H9 (cell line): ENCODE measurements around the gene ILDR2. TPM values are rescaled to one million over a fixed set of nuclear protein-coding genes. Genes with fewer than 3 reads are reported as not detected.

Experiments
- DNase-seq: peaks from one replicate; pipeline ENCODE4 v3.0.0-alpha.2; 2017
- H2AFZ ChIP-seq: one replicate; pipeline ENCODE4 v1.6.1; 2013; ENCODE audit warnings: mild to moderate bottlenecking, low read length, control low read depth, moderate library complexity
- H2AK5ac ChIP-seq: 2 replicates; pipeline ENCODE4 v1.6.1; 2013; ENCODE audit warnings: low read length, control low read depth, mixed read lengths; ENCODE audit not compliant: insufficient read length
- H2BK120ac ChIP-seq: one replicate; pipeline ENCODE4 v1.6.1; 2013; ENCODE audit warnings: low read depth, mild to moderate bottlenecking, low read length, control low read depth, inconsistent platforms; ENCODE audit not compliant: poor library complexity, severe bottlenecking
- H2BK12ac ChIP-seq: 2 replicates; pipeline ENCODE4 v1.6.1; 2013; ENCODE audit warnings: low read length, control low read depth, mixed read lengths, low read depth; ENCODE audit not compliant: insufficient read length
- H2BK15ac ChIP-seq: 2 replicates; pipeline ENCODE4 v1.6.1; 2013; ENCODE audit warnings: low read depth, low read length, control low read depth
- H2BK20ac ChIP-seq: one replicate; pipeline ENCODE4 v1.6.1; 2013; ENCODE audit warnings: low read depth, mild to moderate bottlenecking, low read length, control low read depth, inconsistent platforms; ENCODE audit not compliant: poor library complexity, severe bottlenecking
- H2BK5ac ChIP-seq: 2 replicates; pipeline ENCODE4 v1.6.1; 2013; ENCODE audit warnings: low read length, control low read depth, mixed read lengths; ENCODE audit not compliant: insufficient read length
- H3K14ac ChIP-seq: 2 replicates; pipeline ENCODE4 v1.6.1; 2013; ENCODE audit warnings: low read length, control low read depth; ENCODE audit not compliant: insufficient read depth
- H3K18ac ChIP-seq: 2 replicates; pipeline ENCODE4 v1.6.1; 2013; ENCODE audit warnings: low read depth, mild to moderate bottlenecking, mixed read lengths, low read length, control low read depth; ENCODE audit not compliant: insufficient read length
- H3K23ac ChIP-seq: 2 replicates; pipeline ENCODE4 v1.6.1; 2013; ENCODE audit warnings: low read length, control low read depth, mixed read lengths, low read depth; ENCODE audit not compliant: insufficient read length
- H3K23me2 ChIP-seq: 2 replicates; pipeline ENCODE4 v1.6.1; 2013; ENCODE audit warnings: low read depth, mild to moderate bottlenecking, mixed read lengths, low read length, control low read depth; ENCODE audit not compliant: insufficient read length, poor library complexity, severe bottlenecking
- H3K27ac ChIP-seq: 2 replicates; pipeline ENCODE4 v1.5.1; 2013; ENCODE audit warnings: low read length, control low read depth, mixed read lengths, low read depth; ENCODE audit not compliant: insufficient read length
- H3K27me3 ChIP-seq: 2 replicates; pipeline ENCODE4 v1.6.1; 2013; ENCODE audit warnings: low read length, control low read depth, inconsistent platforms; ENCODE audit not compliant: insufficient read depth
- H3K4ac ChIP-seq: 2 replicates; pipeline ENCODE4 v1.6.1; 2013; ENCODE audit warnings: low read depth, mild to moderate bottlenecking, control low read depth, inconsistent platforms, low read length, moderate library complexity
- H3K4me1 ChIP-seq: 2 replicates; pipeline ENCODE4 v1.6.1; 2013; ENCODE audit warnings: low read length, control low read depth, inconsistent platforms; ENCODE audit not compliant: insufficient read depth
- H3K4me2 ChIP-seq: 2 replicates; pipeline ENCODE4 v1.6.1; 2013; ENCODE audit warnings: low read length, control low read depth, mixed read lengths; ENCODE audit not compliant: insufficient read length, insufficient read depth
- H3K56ac ChIP-seq: 2 replicates; pipeline ENCODE4 v1.6.1; 2013; ENCODE audit warnings: low read depth, mild to moderate bottlenecking, mixed read lengths, low read length, control low read depth; ENCODE audit not compliant: insufficient read length
- H3K79me1 ChIP-seq: 2 replicates; pipeline ENCODE4 v1.6.1; 2013; ENCODE audit warnings: low read depth, mild to moderate bottlenecking, moderate library complexity, low read length, control low read depth, inconsistent platforms; ENCODE audit not compliant: insufficient read depth, poor library complexity, severe bottlenecking
- H3K79me2 ChIP-seq: 2 replicates; pipeline ENCODE4 v1.6.1; 2013; ENCODE audit warnings: low read length, control low read depth, inconsistent platforms; ENCODE audit not compliant: insufficient read depth
- H3K9ac ChIP-seq: 2 replicates; pipeline ENCODE4 v1.6.1; 2013; ENCODE audit warnings: low read length, control low read depth, mixed read lengths; ENCODE audit not compliant: insufficient read length; ENCODE audit errors: extremely low read depth
- H3K9me3 ChIP-seq: one replicate; pipeline ENCODE4 v1.6.1; 2013; ENCODE audit warnings: low read depth, low read length, inconsistent platforms; ENCODE audit not compliant: control insufficient read depth
- H3T11ph ChIP-seq: one replicate; pipeline ENCODE4 v1.6.1; 2013; ENCODE audit warnings: mild to moderate bottlenecking, low read length, control low read depth, inconsistent platforms
- H4K20me1 ChIP-seq: one replicate; pipeline ENCODE4 v1.6.1; 2013; ENCODE audit not compliant: control insufficient read depth, insufficient read length, insufficient read depth
- H4K5ac ChIP-seq: 2 replicates; pipeline ENCODE4 v1.6.1; 2013; ENCODE audit warnings: low read depth, mild to moderate bottlenecking, mixed read lengths, low read length, control low read depth; ENCODE audit not compliant: insufficient read length
- H4K8ac ChIP-seq: replicated peaks from 2 replicates; pipeline ENCODE4 v1.6.1; 2013; ENCODE audit warnings: low read length, control low read depth, mixed read lengths, low read depth; ENCODE audit not compliant: insufficient read length
- H4K91ac ChIP-seq: 2 replicates; pipeline ENCODE4 v1.6.1; 2013; ENCODE audit warnings: low read depth, mild to moderate bottlenecking, moderate library complexity, mixed read lengths, low read length, control low read depth; ENCODE audit not compliant: insufficient read length
- H3K27ac Mint-ChIP-seq, 3 experiments: 2 replicates in 2 of 3; 3 replicates in 1 of 3; pipeline ENCODE4 v1.8.0; 2020 to 2021; ENCODE audit warnings: mixed read lengths in 3 of 3, mild to moderate bottlenecking in 1 of 3, moderate library complexity in 1 of 3
- H3K27me3 Mint-ChIP-seq: 2 replicates; pipeline ENCODE4 v1.8.0; 2021; ENCODE audit warnings: low read depth, mild to moderate bottlenecking, moderate library complexity, mixed read lengths
- H3K36me3 Mint-ChIP-seq, 3 experiments: 2 replicates in 2 of 3; 3 replicates in 1 of 3; pipeline ENCODE4 v1.8.0; 2020 to 2021; ENCODE audit warnings: low read depth in 3 of 3, mixed read lengths in 3 of 3; ENCODE audit not compliant: insufficient read depth in 1 of 3
- H3K4me1 Mint-ChIP-seq, 2 experiments: 2 replicates each; pipeline ENCODE4 v1.8.0; 2020; ENCODE audit warnings: mixed read lengths in 2 of 2
- H3K4me3 Mint-ChIP-seq, 2 experiments: 2 replicates in 1 of 2; 3 replicates in 1 of 2; pipeline ENCODE4 v1.8.0; 2020 to 2021; ENCODE audit warnings: mild to moderate bottlenecking in 2 of 2, mixed read lengths in 2 of 2, moderate library complexity in 1 of 2
- H3K9me3 Mint-ChIP-seq, 2 experiments: 2 replicates in 1 of 2; 3 replicates in 1 of 2; pipeline ENCODE4 v1.8.0; 2020; ENCODE audit warnings: mild to moderate bottlenecking in 2 of 2, mixed read lengths in 2 of 2, moderate library complexity in 1 of 2
- total RNA-seq: library from RNA; stranded (reverse); gene quantifications from 2 replicates; pipeline ENCODE4 v1.2.1, GENCODE V29; 2021
- TF ChIP-seq, protein P1 (sequence below): fragments of 200-600 bp; sonication (generic); conservative IDR thresholded peaks from 3 replicates; pipeline ENCODE4 v1.8.0; 2021; ENCODE audit warnings: antibody characterized with exemption, mild to moderate bottlenecking

ILDR2 gene
- total RNA-seq, 1 experiment from 2014 or later, result 1.1 TPM

DNA sequence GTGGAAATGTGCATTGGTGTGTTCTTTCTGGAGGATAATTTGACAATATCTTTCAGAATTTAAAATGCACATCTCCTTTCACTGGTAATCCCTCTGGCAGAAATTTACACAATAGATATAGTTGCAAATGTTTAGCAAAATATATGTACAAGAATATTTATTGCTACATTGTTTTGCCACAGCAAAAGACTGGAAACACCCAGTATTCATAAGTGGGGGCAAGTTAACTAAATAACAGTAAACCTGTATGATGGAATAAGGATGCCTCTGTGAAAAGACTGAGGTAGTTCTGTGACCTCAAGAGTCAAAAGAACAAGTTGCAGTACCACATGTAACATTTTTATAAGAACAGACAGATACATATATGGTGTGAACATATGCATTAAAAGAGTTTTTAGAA lies 85.6 kb downstream of the ILDR2 start:
- Histone ChIP-seq H3K4ac (no peak overlapping the region), H4K20me1 (no peaks in the 10 kb centered on the region), H3K4me1 (no peaks in the 10 kb centered on the region), H2BK15ac (no peak overlapping the region), H2BK5ac (no peak overlapping the region), H3K9me3 (no peaks in the 10 kb centered on the region), H2BK120ac (no peak overlapping the region), H3K9ac (no peak overlapping the region), H2AK5ac (no peak overlapping the region), H4K5ac (no peak overlapping the region), H3K79me2 (no peaks in the 10 kb centered on the region), H3K18ac (no peak overlapping the region), H3K27ac (no peak overlapping the region), H3K14ac (no peak overlapping the region), H3K79me1 (no peaks in the 10 kb centered on the region), H3K4me2 (no peak overlapping the region), H2BK20ac (no peak overlapping the region), H3K23me2 (no peaks in the 10 kb centered on the region), H3K56ac (no peak overlapping the region), H2BK12ac (no peak overlapping the region), H4K91ac (no peak overlapping the region), H4K8ac (no peak overlapping the region), H2AFZ (no peak overlapping the region), H3K23ac (no peak overlapping the region), H3K27me3 (no peaks in the 10 kb centered on the region), H3T11ph (no peak overlapping the region)
- Mint-ChIP-seq H3K9me3 (no peaks in the 10 kb centered on the region), H3K4me1 (no peaks in the 10 kb centered on the region), H3K36me3 (no peaks in the 10 kb centered on the region), H3K27ac (no peak overlapping the region), H3K27me3 (peaks cover 15% of the 10 kb centered on the region), H3K4me3 (no peak overlapping the region)
- no peak for DNase-seq
- TF ChIP-seq, protein P1, sequence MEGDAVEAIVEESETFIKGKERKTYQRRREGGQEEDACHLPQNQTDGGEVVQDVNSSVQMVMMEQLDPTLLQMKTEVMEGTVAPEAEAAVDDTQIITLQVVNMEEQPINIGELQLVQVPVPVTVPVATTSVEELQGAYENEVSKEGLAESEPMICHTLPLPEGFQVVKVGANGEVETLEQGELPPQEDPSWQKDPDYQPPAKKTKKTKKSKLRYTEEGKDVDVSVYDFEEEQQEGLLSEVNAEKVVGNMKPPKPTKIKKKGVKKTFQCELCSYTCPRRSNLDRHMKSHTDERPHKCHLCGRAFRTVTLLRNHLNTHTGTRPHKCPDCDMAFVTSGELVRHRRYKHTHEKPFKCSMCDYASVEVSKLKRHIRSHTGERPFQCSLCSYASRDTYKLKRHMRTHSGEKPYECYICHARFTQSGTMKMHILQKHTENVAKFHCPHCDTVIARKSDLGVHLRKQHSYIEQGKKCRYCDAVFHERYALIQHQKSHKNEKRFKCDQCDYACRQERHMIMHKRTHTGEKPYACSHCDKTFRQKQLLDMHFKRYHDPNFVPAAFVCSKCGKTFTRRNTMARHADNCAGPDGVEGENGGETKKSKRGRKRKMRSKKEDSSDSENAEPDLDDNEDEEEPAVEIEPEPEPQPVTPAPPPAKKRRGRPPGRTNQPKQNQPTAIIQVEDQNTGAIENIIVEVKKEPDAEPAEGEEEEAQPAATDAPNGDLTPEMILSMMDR, result no peak
